Activated CD4-positive, alpha-beta memory T cell treated with anti-CD3 and anti-CD28 coated beads, Interleukin-2, amount 10 ng/mL, durations not matched to agents 7 days and 5 days (primary cell): ENCODE data around the gene PRAMEF1. TPM values are rescaled to one million over a fixed set of nuclear protein-coding genes. Genes with fewer than 3 reads are reported as not detected.
"Not testable (repeated sequence)": the region's sequence is repeated elsewhere in the genome, so short reads cannot be mapped to it uniquely, and the experiment has no call there.

Source experiments
- CTCF ChIA-PET: fragments of 350-600 bp; sonication (Branson Sonifier 250); formaldehyde crosslinking; loops from one replicate; lab custom pipeline; 2021; ENCODE audit warnings: antibody characterized with exemption, inconsistent platforms; lab: Charles Lee
- POLR2A ChIA-PET: fragments of 350-600 bp; sonication (Branson Sonifier 250); formaldehyde crosslinking; loops from one replicate; lab custom pipeline; 2021; ENCODE audit warnings: antibody characterized with exemption; lab: Charles Lee
- DNase-seq: peaks from one replicate; pipeline ENCODE4 v3.0.0-alpha.2; 2020
- H3K27ac Mint-ChIP-seq: one replicate; pipeline ENCODE4 v1.8.0; 2021; ENCODE audit warnings: mild to moderate bottlenecking, mixed read lengths
- H3K27me3 Mint-ChIP-seq: one replicate; pipeline ENCODE4 v1.8.0; 2021; ENCODE audit warnings: mixed read lengths
- H3K36me3 Mint-ChIP-seq: one replicate; pipeline ENCODE4 v1.8.0; 2021; ENCODE audit warnings: low read depth, mixed read lengths
- H3K4me1 Mint-ChIP-seq: one replicate; pipeline ENCODE4 v1.8.0; 2021; ENCODE audit warnings: mixed read lengths
- H3K4me3 Mint-ChIP-seq: one replicate; pipeline ENCODE4 v1.8.0; 2021; ENCODE audit warnings: mild to moderate bottlenecking, mixed read lengths
- H3K9me3 Mint-ChIP-seq: one replicate; pipeline ENCODE4 v1.8.0; 2021; ENCODE audit warnings: mixed read lengths
- total RNA-seq, 2 experiments: library from RNA; stranded (reverse); gene quantifications; one replicate each; pipeline ENCODE4 v1.2.3, GENCODE V29; 2021

Gene PRAMEF1
- total RNA-seq, 2 experiments from 2014 or later: not detected

- no peak for DNase-seq
- ChIA-PET CTCF (no interaction called here), POLR2A (no interaction called here)
- Mint-ChIP-seq H3K4me3 (no peak overlapping the region), H3K4me1 (no peaks in the 10 kb centered on the region), H3K9me3 (no peaks in the 10 kb centered on the region), H3K27me3 (peaks cover 16% of the 10 kb centered on the region), H3K36me3 (no peaks in the 10 kb centered on the region), H3K27ac (no peak overlapping the region)
These were observed 27.7 kb upstream of the PRAMEF1 start for GRCh38 chr1:12763479-12763878.

GRCh38 chr1:12764016-12764415 is 27.2 kb upstream of the PRAMEF1 start:
- no peaks in the 10 kb centered on the region for H3K36me3 Mint-ChIP-seq
- no peaks in the 10 kb centered on the region for H3K9me3 Mint-ChIP-seq
- peaks cover 16% of the 10 kb centered on the region for H3K27me3 Mint-ChIP-seq
- no peaks in the 10 kb centered on the region for H3K4me1 Mint-ChIP-seq
- no peak overlapping the region for H3K27ac Mint-ChIP-seq
- ChIA-PET CTCF (no interaction called here), POLR2A (no interaction called here)
- H3K4me3 Mint-ChIP-seq: no peak overlapping the region
- DNase-seq: no peak

DNA sequence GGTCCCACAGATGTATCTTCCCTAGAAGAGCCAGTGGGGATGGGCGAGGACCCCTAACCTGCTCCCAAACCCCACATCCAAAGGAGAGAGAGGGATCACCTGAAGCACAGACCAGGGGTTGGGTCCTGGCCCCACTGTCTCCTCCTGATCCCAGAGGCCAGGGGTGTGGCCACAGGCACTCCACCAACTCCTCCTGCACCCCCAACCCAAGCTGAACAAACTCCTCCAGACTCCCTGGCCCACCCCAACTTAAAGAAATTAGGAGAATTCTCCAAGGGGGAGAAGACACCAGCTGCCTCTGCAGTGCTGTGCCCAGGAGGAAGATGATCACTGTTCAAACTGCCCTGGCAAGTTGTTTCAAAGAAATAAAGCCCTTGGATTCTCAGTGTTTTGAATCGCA is 22.2 kb upstream of the PRAMEF1 start:
- H3K27ac Mint-ChIP-seq: no peak overlapping the region
- H3K4me1 Mint-ChIP-seq: no peaks in the 10 kb centered on the region
- ChIA-PET CTCF (no interaction called here), POLR2A (no interaction called here)
- no peak overlapping the region for H3K4me3 Mint-ChIP-seq
- H3K36me3 Mint-ChIP-seq: no peaks in the 10 kb centered on the region
- no peaks in the 10 kb centered on the region for H3K9me3 Mint-ChIP-seq
- peaks cover 19% of the 10 kb centered on the region for H3K27me3 Mint-ChIP-seq
- no peak for DNase-seq

- no peak overlapping the region for H3K4me3 Mint-ChIP-seq
- H3K36me3 Mint-ChIP-seq: no peaks in the 10 kb centered on the region
- H3K9me3 Mint-ChIP-seq: no peaks in the 10 kb centered on the region
- H3K27ac Mint-ChIP-seq: no peak overlapping the region
- peaks cover 19% of the 10 kb centered on the region for H3K27me3 Mint-ChIP-seq
- DNase-seq: no peak
- POLR2A ChIA-PET: no interaction called here
- no peaks in the 10 kb centered on the region for H3K4me1 Mint-ChIP-seq
- CTCF ChIA-PET: no interaction called here
These were observed 21.2 kb upstream of the PRAMEF1 start for GRCh38 chr1:12769976-12770505.

- Mint-ChIP-seq H3K36me3 (no peaks in the 10 kb centered on the region), H3K27ac (no peak overlapping the region), H3K27me3 (peaks cover 19% of the 10 kb centered on the region), H3K4me3 (no peak overlapping the region), H3K4me1 (no peaks in the 10 kb centered on the region), H3K9me3 (no peaks in the 10 kb centered on the region)
- ChIA-PET POLR2A (no interaction called here), CTCF (no interaction called here)
- DNase-seq: no peak
These were observed 20.6 kb upstream of the PRAMEF1 start for GRCh38 chr1:12770620-12771019.

DNA sequence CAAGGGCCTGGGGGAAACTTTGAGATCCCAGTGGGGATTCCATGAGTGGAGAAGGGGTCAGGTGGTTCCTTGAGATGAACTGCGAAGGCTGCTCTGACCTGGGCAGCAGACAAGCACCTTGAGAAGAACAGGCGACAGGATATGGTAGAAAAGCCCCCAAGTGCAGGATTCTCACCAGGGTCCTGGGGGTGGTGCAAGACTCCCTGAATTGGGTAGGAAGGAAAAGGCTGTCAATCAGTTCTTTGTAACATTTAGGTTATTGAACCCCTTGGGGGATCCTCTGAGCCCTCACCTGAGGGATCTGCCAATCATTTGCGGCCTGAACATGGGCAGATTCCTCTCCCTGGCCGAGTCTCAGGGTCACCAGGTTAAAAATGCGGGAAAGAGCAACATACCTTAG is 20.0 kb upstream of the PRAMEF1 start:
- no peak for DNase-seq
- H3K4me1 Mint-ChIP-seq: no peaks in the 10 kb centered on the region
- H3K36me3 Mint-ChIP-seq: no peaks in the 10 kb centered on the region
- H3K27ac Mint-ChIP-seq: no peak overlapping the region
- ChIA-PET CTCF (no interaction called here), POLR2A (no interaction called here)
- peaks cover 16% of the 10 kb centered on the region for H3K27me3 Mint-ChIP-seq
- H3K9me3 Mint-ChIP-seq: no peaks in the 10 kb centered on the region
- no peak overlapping the region for H3K4me3 Mint-ChIP-seq

- Mint-ChIP-seq H3K27ac (no peak overlapping the region), H3K9me3 (no peaks in the 10 kb centered on the region), H3K4me3 (no peak overlapping the region), H3K27me3 (peaks cover 9% of the 10 kb centered on the region), H3K36me3 (no peaks in the 10 kb centered on the region), H3K4me1 (no peaks in the 10 kb centered on the region)
- DNase-seq: no peak
- CTCF ChIA-PET: no interaction called here
- POLR2A ChIA-PET: no interaction called here
These were observed 18.7 kb upstream of the PRAMEF1 start for GRCh38 chr1:12772520-12772919.

- ChIA-PET CTCF (no interaction called here), POLR2A (no interaction called here)
- H3K36me3 Mint-ChIP-seq: no peaks in the 10 kb centered on the region
- H3K4me3 Mint-ChIP-seq: no peak within 1 kb of the TSS
- H3K9me3 Mint-ChIP-seq: no peaks in the 10 kb centered on the region
- H3K27me3 Mint-ChIP-seq: peaks cover 5% of the 10 kb centered on the region
- no peaks in the 10 kb centered on the region for H3K4me1 Mint-ChIP-seq
- H3K27ac Mint-ChIP-seq: no peak within 1 kb of the TSS
- DNase-seq: no peak
These were observed 17.8 kb upstream of the PRAMEF1 start, which contains the start of gene PRAMEF12 for GRCh38 chr1:12773438-12773837. PRAMEF12 (plus strand) TSS chr1:12773738; CDS start chr1:12774868, 1,130 bp downstream.

- ChIA-PET CTCF (no interaction called here), POLR2A (no interaction called here)
- no peak for DNase-seq
- Mint-ChIP-seq H3K4me3 (no peak overlapping the region), H3K9me3 (no peaks in the 10 kb centered on the region), H3K27ac (no peak overlapping the region), H3K4me1 (no peaks in the 10 kb centered on the region), H3K27me3 (peaks cover 8% of the 10 kb centered on the region), H3K36me3 (no peaks in the 10 kb centered on the region)
These were observed 16.3 kb upstream of the PRAMEF1 start for GRCh38 chr1:12774801-12775345.

DNA sequence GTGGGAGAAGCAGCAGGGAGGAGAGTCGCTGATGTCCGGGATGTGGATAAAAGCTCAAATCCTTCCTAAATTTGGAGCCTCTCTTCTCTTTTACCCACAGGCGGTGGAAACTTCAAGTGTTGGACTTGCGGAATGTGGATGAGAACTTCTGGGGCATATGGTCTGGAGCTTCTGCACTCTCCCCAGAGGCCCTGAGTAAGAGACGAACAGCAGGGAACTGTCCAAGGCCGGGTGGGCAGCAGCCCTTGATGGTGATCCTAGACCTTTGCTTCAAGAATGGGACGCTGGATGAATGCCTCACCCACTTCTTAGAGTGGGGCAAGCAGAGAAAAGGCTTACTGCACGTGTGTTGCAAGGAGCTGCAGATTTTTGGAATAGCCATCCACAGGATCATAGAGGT is 15.8 kb upstream of the PRAMEF1 start:
- Mint-ChIP-seq H3K27me3 (peaks cover 5% of the 10 kb centered on the region), H3K36me3 (no peaks in the 10 kb centered on the region), H3K27ac (no peak overlapping the region), H3K9me3 (no peaks in the 10 kb centered on the region), H3K4me3 (no peak overlapping the region), H3K4me1 (no peaks in the 10 kb centered on the region)
- ChIA-PET CTCF (no interaction called here), POLR2A (no interaction called here)
- DNase-seq: no peak

- Mint-ChIP-seq H3K9me3 (no peaks in the 10 kb centered on the region), H3K36me3 (no peaks in the 10 kb centered on the region), H3K4me1 (no peaks in the 10 kb centered on the region), H3K4me3 (no peak overlapping the region), H3K27me3 (peaks cover 3% of the 10 kb centered on the region), H3K27ac (no peak overlapping the region)
- POLR2A ChIA-PET: no interaction called here
- no peak for DNase-seq
- CTCF ChIA-PET: no interaction called here
These were observed 14.2 kb upstream of the PRAMEF1 start for GRCh38 chr1:12776801-12777557.

DNA sequence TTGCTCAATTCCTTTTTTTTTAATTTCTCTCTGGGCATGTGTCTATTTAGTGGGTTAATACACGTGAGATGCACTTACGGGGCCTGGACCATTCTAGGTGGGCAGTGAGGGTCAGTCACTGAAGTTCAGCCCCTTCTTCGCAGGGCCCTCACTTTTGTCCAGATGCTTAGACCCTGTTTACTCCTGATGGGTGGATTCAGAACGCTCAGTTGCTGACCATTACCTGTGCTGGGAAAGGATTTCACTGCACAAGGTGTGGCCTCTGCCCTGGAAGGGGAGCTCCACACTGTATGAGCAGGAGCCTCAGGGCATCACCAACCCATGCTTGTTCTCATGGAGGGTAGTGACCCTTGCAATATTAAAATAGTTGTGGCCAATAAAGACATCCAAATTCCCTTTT is 13.1 kb upstream of the PRAMEF1 start:
- CTCF ChIA-PET: no interaction called here
- no peaks in the 10 kb centered on the region for H3K4me1 Mint-ChIP-seq
- H3K36me3 Mint-ChIP-seq: no peaks in the 10 kb centered on the region

DNA sequence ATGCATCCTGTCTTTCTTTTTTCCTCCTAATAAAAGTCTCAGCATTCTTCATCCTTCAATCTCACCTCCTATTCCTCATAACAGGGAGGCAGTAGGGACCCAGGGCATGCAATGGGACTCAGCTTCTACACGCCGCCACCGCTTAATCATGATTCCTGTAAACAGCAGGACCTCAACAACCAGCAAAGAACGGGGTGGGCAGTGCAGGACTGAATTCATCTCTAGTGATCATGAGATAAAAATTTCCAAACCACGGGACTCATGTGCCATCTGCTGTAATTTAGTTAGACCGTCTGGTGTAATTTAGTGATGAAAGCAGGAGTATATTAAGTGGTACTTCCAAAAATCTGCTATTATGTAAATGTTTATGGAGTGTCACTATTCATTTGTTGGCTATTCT is 12.3 kb upstream of the PRAMEF1 start:
- no peak for DNase-seq
- H3K4me1 Mint-ChIP-seq: no peaks in the 10 kb centered on the region
- H3K36me3 Mint-ChIP-seq: no peaks in the 10 kb centered on the region
- H3K4me3 Mint-ChIP-seq: no peak overlapping the region
- ChIA-PET POLR2A (no interaction called here), CTCF (no interaction called here)
- peaks cover 3% of the 10 kb centered on the region for H3K27me3 Mint-ChIP-seq
- H3K27ac Mint-ChIP-seq: no peak overlapping the region
- H3K9me3 Mint-ChIP-seq: peaks cover 2% of the 10 kb centered on the region

More for the DNA sequence above, 13.1 kb upstream of the PRAMEF1 start:
- no peak overlapping the region for H3K4me3 Mint-ChIP-seq
- peaks cover 3% of the 10 kb centered on the region for H3K27me3 Mint-ChIP-seq
- POLR2A ChIA-PET: no interaction called here
- H3K27ac Mint-ChIP-seq: no peak overlapping the region
- H3K9me3 Mint-ChIP-seq: no peaks in the 10 kb centered on the region
- DNase-seq: no peak

- POLR2A ChIA-PET, H3K27me3 Mint-ChIP-seq, H3K4me1 Mint-ChIP-seq, H3K27ac Mint-ChIP-seq, H3K36me3 Mint-ChIP-seq, DNase-seq, CTCF ChIA-PET, H3K4me3 Mint-ChIP-seq: not testable (repeated sequence)
- peaks cover 14% of the 10 kb centered on the region for H3K9me3 Mint-ChIP-seq
These were observed 9.7 kb upstream of the PRAMEF1 start for GRCh38 chr1:12781488-12781887.
